AG08395 (cell line): Measurements from ENCODE around the gene MTHFSD.
"Not testable (repeated sequence)": the region's sequence is repeated elsewhere in the genome, so short reads cannot be mapped to it uniquely, and the experiment has no call there.

Experiments
- DNase-seq: peaks from one replicate; pipeline ENCODE4 v3.0.0; 2012; ENCODE audit warnings: mixed read lengths, low spot score

Gene MTHFSD

GRCh38 chr16:86554917-86555703 lies at the start of gene MTHFSD:
Gene MTHFSD (minus strand): TSS chr16:86555235. CDS start chr16:86555184, 51 bp downstream.
- DNase-seq: peak; percentile 100

- DNase-seq: no peak
Measured at GRCh38 chr16:86604436-86605193, 49.6 kb upstream of the MTHFSD start.

DNA sequence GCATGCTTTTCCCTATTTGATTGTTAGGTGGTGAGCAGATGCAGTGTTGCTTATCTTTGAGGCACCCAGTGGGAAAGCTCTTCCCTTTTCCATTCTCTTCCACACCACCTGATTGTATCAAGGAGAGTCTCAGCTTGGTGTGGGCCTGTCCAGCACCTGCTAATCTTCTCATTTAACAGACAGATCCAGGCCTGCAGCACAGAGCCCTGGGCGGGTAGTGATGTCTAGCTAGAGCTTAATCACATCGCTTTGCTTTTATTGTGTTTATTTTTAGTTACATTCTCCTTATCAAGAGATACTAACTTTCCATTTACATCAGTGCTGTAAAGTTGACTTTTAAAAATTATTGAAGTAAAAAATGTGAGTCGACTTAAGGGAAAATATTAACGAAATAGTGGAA lies 47.5 kb upstream of the MTHFSD start:
- no peak for DNase-seq

GRCh38 chr16:86601356-86601755 lies 46.3 kb upstream of the MTHFSD start:
- DNase-seq: no peak

DNA sequence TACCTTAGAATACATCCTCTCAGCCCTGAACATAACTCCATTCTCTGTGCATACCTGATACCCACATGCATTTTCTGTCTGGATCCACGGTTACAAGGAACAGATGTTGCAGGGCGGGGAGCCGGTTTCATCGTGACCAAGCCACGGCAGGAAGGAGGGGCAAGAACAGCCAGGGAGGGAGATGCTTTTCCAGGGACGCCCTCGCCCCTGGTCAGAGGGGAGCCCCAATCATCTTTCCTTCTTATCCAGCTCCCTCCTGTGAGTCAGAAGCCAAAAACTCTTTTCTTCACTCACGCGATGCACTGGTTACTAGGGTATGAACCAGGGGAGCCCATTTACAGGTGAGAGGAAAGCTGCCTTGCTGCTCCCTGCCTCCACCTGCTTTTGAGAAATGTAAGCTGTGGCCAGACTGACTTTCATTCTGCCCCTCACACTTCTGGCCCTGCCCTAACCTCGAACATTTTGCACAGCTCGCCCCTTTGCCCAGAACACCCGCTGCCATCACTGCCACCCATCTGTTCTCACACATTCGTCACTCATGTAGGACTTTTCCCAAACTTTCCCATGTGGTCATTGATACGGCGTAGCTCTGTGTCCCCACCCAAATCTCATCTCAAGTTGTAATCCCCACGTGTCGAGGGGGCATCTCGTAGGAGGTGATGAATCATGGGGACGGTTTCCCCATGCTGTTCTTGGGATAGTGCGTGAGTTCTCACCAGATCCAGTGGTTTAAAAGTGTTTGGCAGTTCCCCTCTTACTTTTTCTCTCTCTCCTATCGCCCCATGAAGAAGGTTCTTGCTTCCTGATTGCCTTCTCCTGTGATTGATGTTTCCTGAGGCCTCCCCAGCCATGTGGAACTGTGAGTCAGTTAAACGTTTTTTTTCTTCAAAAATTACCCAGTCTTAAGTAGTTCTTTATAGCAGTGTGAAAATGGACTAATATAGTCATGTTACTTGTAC lies 43.9 kb upstream of the MTHFSD start:
- peak; percentile 52 for DNase-seq

- DNase-seq: no peak
Measured at GRCh38 chr16:86597880-86598606, 43.0 kb upstream of the MTHFSD start.

- DNase-seq: no peak
Measured at GRCh38 chr16:86597126-86597879, 42.3 kb upstream of the MTHFSD start.

DNA sequence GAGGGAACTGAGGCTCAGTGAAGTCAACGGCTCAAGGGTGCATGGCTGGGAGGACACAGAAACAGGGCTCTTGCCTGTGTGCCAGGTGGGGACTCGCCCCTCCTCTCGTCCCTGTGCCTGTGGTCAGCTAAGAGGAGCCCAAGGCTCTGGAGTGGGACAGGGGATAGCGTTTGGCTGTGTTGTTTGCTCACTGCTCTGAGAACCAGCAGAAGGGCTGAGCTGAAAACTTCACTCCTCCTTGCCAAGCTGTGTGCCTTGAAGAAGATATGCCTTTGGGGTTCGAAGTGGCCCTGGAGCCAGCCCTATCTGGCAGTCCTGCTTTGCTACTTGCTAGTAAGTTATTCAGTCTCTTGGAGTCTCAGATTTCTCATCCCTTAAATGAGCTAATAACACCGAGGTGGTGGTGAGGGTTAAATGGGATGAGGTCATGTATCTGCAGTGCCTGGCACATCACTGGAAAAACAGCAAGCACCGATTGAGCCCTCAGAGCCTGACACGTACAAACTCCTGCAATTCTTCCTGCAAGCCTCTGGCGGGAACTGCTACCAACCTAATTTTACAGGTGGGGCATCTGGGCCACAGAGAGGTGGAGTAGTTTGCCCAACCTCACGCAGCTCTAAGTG lies 41.1 kb upstream of the MTHFSD start:
- no peak for DNase-seq

- DNase-seq: no peak
Measured at GRCh38 chr16:86594721-86595120, 39.7 kb upstream of the MTHFSD start.

- DNase-seq: no peak
Measured at GRCh38 chr16:86593913-86594620, 39.0 kb upstream of the MTHFSD start.

DNA sequence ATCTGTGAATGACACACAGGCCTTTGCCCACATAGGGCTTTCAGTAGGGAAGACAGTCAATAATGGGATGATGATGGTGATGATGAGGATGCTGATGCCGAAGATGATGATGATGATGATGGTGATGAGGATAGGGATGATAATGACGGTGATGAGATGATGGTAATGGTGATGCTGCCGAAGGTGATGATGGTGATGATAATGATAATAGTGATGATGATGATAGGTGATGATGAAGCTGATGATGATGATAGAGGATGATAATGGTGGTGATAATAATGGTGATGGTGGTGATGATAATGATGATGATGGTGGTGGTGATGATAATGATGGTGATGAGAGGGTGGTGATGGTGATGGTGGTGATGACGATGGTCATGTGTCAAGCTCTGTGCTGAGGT lies 36.2 kb upstream of the MTHFSD start:
- no peak for DNase-seq

DNA sequence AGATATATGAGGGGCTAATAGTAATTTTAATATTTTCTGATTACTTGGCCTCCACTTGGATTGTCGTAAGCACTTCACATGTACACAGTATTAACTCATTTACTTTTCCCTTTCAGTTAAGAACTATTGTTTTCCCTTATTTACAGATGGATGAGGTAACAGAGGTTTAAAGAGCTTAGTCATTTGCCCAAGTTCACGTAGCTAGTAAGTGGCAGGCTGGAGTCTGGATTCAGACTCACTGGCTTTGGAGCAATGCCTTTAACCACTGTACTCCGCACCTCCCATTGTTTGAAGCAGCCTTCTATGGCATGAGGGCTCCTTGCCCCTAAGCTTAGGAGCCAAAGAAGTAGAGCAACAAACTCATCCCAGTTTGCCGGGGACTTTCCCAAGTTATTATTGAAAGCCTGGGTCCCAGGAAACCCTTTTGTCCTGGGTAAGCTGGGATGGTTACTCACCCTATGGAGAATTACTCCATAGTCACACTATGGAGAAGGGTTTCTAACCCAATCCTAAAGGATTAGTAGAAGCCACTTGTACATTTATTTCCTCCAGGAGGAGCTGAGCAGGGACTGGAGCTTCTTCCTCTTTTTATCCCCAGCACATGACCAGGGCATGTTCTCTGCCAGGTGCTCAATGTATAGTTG lies 35.6 kb upstream of the MTHFSD start:
- peak; percentile 71 for DNase-seq

- not testable (repeated sequence) for DNase-seq
Measured at GRCh38 chr16:86587955-86588354, 32.9 kb upstream of the MTHFSD start.

GRCh38 chr16:86587487-86587886 lies 32.5 kb upstream of the MTHFSD start:
- no peak for DNase-seq

DNA sequence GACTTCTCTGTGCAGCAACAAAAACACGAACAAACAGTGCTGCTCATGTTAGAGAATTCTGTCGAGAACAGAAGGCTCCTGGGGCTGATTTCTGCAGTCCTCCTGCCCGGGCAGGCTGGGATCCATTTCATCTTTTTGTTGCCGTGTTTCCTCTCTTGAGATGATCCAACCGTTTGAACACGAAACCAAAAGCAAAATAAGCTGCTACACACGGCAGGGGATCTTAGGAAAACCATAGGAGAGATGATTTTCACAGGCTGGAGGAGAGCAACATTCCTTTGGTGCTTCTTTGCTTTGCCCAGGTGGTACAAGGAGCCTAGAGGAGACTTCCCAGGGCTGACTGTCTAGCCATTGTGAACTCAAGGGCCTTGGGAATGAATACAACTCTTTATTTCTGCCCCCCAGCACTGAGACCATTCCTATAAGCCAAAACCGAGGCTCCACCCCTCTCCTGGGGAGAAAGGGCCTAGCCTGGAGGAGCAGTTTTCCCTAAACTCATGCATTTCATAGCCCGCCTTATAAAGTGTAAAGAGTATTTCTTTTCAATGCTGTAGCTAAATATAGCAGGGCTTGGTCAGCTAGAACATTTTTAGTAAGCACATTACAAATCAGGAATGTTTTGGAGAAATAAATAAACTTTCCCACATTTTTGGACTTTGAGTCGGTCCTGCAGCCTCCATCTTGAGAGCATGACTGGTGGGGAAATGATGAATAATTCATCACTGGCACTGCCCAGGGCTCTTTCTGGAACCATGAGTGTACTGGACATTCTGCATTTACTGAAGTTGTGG lies 31.0 kb upstream of the MTHFSD start:
- DNase-seq: peak; percentile 80

DNA sequence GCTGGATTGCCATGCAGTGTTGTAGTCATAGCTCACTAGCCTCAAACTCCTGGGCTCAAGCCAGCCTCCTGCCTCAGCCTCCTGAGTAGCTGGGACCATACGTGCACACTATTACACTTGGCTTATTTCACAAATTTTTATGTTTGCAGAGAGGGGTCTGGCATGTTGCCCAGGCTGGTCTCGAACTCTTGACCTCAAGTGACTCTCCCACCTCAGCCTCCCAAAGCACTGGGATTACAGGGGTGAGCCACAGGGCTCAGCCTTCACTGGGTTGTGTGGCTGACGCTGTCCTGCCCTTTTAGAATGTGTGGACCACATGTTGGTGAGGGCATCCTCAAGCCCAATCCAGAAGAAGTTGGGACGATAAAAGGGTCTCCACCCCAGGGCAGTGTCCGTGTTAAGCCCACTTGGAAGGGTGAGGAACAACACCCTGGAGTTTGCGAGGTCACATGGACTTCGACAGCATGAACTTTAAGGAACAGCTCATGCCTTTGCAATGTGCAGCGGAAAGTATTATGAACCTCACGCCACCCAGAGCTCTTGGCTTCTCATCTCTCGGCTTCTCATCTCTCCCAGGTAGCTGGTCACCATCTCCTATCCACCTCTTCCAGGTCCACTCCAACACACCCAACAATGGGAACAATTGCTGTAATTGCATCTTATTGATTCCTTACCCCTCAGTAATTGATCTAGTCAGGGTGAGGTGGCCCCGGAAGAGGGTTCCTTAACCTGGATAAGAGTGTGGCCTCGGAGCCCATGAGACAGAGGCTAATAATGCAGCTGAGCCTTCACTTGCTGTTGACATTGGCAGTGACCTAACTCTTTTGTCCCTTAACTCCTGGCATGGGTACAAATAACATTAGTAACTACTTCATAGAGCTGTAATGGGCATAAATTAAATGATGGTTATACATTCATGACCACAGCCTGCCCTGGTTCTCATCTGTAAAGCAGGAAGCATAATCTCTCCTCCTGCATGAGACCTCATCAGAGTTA lies 30.0 kb upstream of the MTHFSD start:
- DNase-seq: peak; percentile 33

DNA sequence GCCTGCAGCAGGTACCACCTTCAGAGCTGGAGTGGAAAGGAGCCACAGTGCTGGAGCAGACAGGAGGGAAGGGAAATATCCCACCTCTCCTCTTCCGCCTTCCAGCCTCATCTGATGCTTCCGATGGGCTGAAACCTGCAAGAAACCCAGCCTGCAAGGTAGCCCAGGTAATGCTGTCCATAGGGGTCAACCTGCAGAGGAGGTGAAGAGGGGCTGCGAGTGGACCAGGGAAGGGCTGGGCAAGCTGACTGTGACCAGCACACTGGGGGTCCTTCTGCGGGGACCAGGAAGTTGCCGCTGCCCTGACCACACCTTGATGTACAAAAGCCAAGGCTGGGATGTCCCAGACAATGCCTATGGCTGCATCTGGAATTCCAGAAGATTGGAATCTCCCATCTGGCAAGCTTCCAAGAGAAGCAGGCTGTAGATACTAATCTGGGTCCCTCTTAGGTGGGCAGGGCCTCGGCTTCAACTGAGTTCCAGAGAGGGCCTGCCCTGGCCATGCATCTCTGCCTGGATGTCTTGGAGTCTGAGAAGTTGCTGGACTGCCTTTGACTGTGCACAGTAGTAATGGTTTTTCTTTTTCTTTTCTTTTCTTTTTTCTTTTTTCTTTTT lies 29.1 kb upstream of the MTHFSD start:
- no peak for DNase-seq
